SIG-M5 treated with dmso at 0.1 percent for 504 hours (cell line): Measurements from ENCODE around the gene GCFC2.
"Not testable (repeated sequence)": the region's sequence is repeated elsewhere in the genome, so short reads cannot be mapped to it uniquely, and the experiment has no call there.

Experiments used
- DNase-seq: peaks from one replicate; lab custom pipeline; 2025; ENCODE audit not compliant: unreplicated experiment; lab: John Stamatoyannopoulos, UW

Gene GCFC2

DNA sequence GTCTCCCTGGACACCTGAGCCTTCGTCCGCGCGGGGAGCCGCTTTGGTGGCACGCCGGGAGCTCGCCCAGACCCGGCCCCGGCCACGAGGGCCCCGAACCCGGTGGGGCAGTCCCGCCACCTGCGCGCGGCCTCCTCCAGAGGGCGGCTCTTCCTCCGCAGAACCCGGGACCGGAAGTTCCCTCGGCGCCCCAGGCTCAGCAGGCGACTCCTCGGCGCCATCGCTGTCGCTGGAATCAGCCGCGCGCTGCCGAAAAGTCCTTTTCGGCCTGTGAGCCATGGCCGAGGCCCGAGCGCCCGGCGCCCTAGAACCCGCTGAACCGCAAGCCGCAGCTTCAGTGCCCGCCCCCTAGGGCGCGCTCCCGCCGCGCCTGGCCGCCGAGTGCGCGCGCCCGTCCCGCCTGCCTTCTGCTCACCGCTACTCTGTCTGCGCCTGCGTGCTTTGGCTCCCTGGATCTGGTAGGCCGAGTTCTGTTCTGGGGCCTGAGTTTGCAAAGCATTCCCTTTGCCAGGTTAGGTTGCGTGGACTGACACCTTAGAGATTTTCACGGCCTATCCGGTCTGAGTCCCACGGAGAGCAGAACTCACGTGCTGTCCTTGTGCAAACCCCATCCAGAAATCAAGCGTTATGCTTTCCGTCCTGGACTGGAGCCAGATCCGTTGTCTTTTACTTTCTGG, at the start of gene GCFC2:
Gene GCFC2, minus strand, starts transcription at position 339 of the 677 bp plus-strand sequence. Its CDS starts 60 bp downstream, at position 279.
- DNase-seq = peak; percentile 81

GRCh38 chr2:75752828-75753227, 42.1 kb upstream of the GCFC2 start:
- DNase-seq = no peak

DNA sequence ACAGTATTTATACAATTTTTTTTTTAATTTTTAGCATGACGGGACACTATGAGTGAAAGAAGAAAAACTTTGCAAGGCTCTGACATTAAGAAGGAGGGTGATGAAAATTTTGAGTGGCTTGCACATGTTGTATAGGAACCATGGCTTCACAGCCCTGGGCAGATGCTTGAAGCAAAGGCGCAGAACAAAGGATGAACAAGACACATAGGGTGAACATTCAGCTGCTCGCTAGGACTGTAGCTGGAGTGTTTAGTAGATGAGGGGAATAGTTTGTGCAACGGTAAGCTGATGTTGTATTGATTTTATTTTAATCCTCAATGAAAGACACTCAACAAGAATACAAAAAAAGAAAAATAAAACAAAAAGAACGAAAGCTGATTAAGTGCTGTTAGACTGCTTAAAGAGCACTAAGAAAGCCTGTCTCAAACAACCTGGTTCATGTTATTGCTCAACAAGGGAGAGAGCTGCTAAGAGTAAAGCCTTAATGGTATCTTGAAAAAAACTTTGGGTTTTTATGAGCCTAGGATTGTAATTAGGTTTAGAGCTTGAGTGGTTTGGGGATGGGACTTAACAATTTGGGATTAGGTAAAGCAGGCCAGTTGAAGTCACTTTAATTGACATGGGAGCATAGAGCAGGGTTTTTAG, 41.2 kb upstream of the GCFC2 start:
- DNase-seq = no peak

- no peak for DNase-seq
Measured at GRCh38 chr2:75751360-75751759, 40.6 kb upstream of the GCFC2 start.

GRCh38 chr2:75737961-75738360, 27.2 kb upstream of the GCFC2 start:
- DNase-seq = no peak

DNA sequence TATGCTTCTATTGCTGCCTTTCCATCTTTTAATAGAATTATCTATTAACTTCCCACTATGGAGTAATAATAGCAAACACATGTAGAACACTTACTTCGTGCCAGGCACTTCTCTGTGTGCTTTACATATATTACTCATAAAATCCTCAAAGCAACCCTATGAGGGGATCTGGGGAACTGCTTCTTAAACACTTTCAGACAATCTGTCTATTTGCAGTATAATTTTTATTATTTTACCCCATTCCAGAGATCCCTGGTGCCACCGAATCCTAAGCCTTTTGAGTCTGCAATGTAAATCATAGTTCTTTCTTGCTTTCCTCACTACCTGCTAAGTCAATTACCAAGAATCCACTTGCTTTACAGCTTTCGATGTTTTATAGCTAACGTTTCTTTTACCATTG, 25.6 kb upstream of the GCFC2 start:
- DNase-seq = no peak

DNA sequence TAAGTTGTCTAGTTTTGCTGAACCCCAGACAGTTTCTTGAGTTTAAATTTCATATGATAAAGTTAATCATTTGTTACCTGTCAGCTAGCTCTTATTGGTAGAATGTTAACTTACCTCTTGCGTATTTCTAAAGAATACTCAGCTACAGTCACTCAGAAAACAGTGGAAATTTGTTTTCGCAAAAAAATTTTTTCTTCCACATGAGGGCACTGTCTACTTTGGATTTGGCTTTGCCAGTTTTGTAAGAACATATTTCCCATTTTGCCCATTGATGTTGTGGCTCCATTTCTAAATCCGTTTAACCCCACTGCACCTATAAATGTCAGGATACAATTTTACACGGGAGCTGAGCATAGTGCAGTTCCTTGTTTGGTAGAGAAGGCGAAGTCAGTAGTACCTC, 19.1 kb upstream of the GCFC2 start:
- peak; percentile 7 for DNase-seq

DNA sequence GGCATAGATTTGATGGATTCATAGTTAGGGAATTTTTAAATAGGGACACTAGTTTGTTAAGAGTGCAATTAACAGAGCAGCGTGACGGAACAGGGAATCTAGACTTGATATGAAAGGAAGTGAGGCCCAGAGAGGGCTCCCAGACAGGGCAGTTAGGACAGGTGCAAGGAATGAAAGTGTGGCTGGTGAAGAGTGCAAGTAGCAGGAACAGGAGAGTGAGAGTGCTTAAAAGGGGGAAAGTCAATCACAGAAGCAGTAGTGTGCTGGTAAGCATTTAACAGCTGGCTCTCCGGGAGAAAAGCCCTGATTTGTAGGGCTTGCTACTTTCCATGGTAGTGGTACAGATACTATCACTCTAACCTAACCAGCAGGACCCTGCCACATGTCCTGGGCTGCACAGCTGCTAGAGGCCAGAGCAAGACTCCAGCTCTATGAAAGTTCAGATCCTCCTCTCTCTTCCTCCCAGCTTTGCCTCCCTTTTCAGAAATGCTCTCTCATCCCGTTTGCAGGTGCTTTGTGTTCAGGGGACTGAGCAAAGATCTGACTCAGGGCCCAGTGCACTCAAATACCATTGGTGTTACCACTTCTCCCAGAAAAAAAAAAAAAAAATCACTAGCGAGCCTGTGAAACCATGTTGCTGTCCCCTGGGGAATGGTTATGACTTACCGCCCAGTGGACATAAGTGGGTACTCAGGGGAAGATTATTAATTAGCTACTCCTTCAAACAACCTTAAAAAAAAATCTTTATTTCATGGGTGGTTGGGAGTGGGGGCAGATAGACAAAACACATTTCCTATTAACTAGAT, 18.1 kb upstream of the GCFC2 start:
- no peak for DNase-seq

- no peak for DNase-seq
Measured at GRCh38 chr2:75722687-75723086, 12.0 kb upstream of the GCFC2 start.

DNA sequence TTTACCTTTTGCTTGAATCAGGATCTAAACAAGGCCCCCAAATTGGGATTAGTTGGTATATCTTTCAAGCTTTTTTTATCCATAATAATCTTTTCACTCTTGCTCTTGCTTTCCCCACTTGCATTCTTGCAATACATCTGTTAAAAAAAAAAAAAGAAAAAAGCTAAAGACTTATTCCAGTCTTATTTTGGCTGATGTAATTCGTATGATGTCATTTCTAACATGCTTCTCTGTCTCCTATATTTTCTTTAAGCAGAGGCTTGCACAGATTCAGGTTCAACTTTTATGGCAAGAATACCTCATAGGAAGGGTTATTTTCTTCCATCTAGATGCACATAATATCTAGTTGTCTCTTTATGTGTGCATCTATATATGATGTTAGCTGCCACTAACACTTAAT, 9.8 kb upstream of the GCFC2 start:
- no peak for DNase-seq

DNA sequence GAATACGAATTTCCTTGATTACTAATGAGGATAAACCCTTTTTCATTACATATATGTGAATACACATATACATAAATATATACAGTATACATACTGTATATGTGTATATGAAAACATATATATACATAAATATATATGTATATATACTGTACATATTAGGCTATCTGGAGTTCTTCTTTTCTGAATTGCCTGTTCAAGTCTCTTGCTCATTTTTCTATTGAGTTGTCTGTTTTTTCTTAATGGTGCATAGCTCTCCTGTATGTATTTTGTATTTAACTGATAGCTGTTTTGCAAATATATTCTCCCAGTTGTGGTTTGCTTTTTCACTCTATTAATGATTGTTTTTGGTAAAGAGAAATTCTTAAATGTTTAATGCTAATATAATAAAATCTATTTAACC, 8.9 kb upstream of the GCFC2 start:
- no peak for DNase-seq

GRCh38 chr2:75716406-75716805, 5.7 kb upstream of the GCFC2 start:
- DNase-seq = no peak

DNA sequence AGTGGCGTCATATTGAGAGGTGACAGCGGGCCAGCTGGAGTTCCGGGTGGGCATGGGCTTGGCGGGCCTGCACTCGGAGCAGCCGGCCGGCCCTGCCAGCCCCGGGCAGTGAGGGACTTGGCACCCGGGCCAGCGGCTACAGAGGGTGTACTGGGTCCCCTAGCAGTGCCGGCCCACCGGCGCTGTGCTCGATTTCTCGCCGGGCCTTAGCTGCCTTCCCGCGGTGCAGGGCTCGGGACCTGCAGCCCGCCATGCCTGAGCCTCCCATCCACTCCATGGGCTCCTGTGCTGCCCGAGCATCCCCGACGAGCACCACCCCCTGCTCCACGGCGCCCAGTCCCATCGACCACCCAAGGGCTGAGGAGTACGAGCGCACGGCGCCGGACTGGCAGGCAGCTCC, 875 bp upstream of the GCFC2 start:
- not testable (repeated sequence) for DNase-seq

GRCh38 chr2:75710220-75710576, 517 bp downstream of the GCFC2 start:
- DNase-seq = peak; percentile 64

GRCh38 chr2:75709297-75709696, 1.4 kb downstream of the GCFC2 start:
- DNase-seq = no peak

- DNase-seq = no peak
Measured at GRCh38 chr2:75707901-75708300, 2.8 kb downstream of the GCFC2 start.

GRCh38 chr2:75705921-75706320, 4.8 kb downstream of the GCFC2 start:
- DNase-seq = peak; percentile 20

DNA sequence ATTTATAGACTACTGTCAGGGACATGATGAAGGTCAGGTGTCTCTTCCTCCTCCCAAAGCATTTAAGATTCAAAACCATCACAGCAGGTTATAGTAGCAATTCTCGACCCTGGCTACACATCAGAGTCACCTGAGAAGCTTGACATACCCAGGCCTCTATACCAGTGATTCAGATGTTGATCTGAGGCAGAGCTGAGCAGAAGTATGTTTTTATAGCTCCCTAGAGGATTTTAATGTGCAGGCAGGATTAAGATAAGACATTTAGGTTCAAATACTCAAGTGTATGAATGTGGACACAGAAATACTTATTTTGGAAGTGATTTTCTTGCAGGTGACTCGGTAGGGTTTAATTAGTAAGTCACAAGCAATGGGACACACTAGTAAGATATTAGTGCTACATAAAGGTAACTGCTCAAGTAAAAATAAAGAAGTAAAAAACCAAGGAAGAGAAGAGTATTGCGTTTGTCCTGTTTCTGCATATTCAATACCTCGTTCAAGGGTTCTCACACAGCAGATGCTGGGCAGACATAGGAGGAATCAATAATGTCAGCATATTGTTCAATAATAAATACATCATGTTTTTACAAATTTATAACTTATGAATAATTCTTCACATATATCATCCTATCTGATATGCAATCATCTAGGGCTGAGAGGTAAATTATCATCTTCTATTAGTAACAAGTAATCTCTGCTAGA, 7.0 kb downstream of the GCFC2 start:
- no peak for DNase-seq

DNA sequence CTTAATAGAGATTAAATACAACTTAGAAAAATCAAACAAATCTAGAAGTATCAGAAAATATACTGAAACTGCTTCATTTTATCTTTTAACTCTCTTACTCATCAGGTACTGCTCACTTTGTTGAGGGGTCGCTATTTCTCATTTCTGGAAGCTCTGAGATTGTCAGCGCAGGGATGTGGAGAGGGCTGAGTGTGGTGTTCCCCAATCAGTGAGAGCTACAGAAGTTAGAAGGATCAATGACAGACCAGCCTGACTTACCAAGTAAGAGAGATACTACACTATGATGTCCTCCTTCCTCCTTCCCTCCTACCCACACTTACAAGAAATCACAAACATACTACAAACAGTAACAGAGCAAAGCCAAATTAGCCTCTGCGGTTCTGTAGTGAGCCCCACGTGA, 8.1 kb downstream of the GCFC2 start:
- no peak for DNase-seq

GRCh38 chr2:75698918-75699317, 11.8 kb downstream of the GCFC2 start:
- no peak for DNase-seq

GRCh38 chr2:75688196-75688595, 22.5 kb downstream of the GCFC2 start:
- DNase-seq = no peak

DNA sequence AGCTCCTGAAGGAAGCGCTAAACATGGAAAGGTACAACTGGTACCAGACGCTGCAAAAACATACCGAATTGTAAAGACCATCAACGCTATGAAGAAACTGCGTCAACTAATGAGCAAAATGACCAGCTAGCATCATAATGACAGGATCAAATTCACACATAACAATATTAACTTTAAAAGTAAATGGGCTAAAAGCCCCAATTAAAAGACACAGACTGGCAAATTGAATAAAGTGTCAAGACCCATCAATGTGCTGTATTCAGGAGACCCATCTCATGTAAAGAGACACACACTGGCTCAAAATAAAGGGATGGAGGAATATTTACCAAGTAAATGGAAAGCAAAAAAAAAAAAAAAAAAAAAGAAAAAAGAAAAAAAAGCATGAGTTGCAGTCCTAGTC, 27.3 kb downstream of the GCFC2 start:
- DNase-seq = not testable (repeated sequence)
